GM12878 (cell line): ENCODE measurements around the gene GDNF.

ENCODE experiments used
- ESRRA ChIP-seq: IDR thresholded peaks from 2 replicates; pipeline ENCODE4 v1.6.1; 2012; ENCODE audit warnings: mild to moderate bottlenecking, low read length, improper control_type of control experiment
- FOS ChIP-seq: IDR thresholded peaks from 3 replicates; pipeline ENCODE4 v1.6.1; 2011; ENCODE audit warnings: borderline replicate concordance; ENCODE audit not compliant: insufficient read length; ENCODE audit errors: extremely low read depth
- POLR2AphosphoS5 ChIP-seq: IDR thresholded peaks from 2 replicates; pipeline ENCODE4 v1.6.1; 2011; ENCODE audit warnings: mild to moderate bottlenecking, low read length, inconsistent platforms
- REST ChIP-seq: IDR thresholded peaks from 2 replicates; pipeline ENCODE4 v1.6.1; 2012; ENCODE audit warnings: mild to moderate bottlenecking, low read depth, low read length
- SIN3A ChIP-seq: IDR thresholded peaks from 2 replicates; pipeline ENCODE4 v1.6.1; 2012; ENCODE audit warnings: low read depth, low read length, improper control_type of control experiment
- YY1 ChIP-seq: IDR thresholded peaks from 2 replicates; pipeline ENCODE4 v1.6.1; 2011; ENCODE audit warnings: low read depth, mild to moderate bottlenecking, low read length
- TF ChIP-seq, protein P1 (sequence below), 3 experiments: IDR thresholded peaks in 2 of 3; conservative IDR thresholded peaks in 1 of 3; 2 replicates each; pipeline ENCODE4 v1.5.1; 2011; ENCODE audit warnings: low read depth in 3 of 3, low read length in 3 of 3, mild to moderate bottlenecking in 3 of 3, control low read depth in 2 of 3, moderate library complexity in 2 of 3, inconsistent platforms in 1 of 3, mixed read lengths in 1 of 3; ENCODE audit not compliant: control insufficient read depth in 2 of 3, insufficient read depth in 1 of 3; ENCODE audit errors: extremely low read depth in 1 of 3

GRCh38 chr5:37838933-37839341 is 904 bp downstream of the GDNF start:
- no peak for TF ChIP-seq YY1
- TF ChIP-seq, protein P1, sequence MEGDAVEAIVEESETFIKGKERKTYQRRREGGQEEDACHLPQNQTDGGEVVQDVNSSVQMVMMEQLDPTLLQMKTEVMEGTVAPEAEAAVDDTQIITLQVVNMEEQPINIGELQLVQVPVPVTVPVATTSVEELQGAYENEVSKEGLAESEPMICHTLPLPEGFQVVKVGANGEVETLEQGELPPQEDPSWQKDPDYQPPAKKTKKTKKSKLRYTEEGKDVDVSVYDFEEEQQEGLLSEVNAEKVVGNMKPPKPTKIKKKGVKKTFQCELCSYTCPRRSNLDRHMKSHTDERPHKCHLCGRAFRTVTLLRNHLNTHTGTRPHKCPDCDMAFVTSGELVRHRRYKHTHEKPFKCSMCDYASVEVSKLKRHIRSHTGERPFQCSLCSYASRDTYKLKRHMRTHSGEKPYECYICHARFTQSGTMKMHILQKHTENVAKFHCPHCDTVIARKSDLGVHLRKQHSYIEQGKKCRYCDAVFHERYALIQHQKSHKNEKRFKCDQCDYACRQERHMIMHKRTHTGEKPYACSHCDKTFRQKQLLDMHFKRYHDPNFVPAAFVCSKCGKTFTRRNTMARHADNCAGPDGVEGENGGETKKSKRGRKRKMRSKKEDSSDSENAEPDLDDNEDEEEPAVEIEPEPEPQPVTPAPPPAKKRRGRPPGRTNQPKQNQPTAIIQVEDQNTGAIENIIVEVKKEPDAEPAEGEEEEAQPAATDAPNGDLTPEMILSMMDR (IDR thresholded peaks at IDR 0.05 in 2 of 3, conservative IDR thresholded peaks at IDR 0.05 in 1 of 3; ENCODE audit: control insufficient read depth in 2 of 3, extremely low read depth in 1 of 3, insufficient read depth in 1 of 3, low read depth in 3 of 3, low read length in 3 of 3) = no peak
- TF ChIP-seq REST = no peak
- no peak for TF ChIP-seq SIN3A
- TF ChIP-seq FOS = no peak
- no peak for TF ChIP-seq ESRRA
- no peak for TF ChIP-seq POLR2AphosphoS5
